HepG2 (cell line): Measurements from ENCODE around the gene TBCD. TPM values are rescaled to one million over a fixed set of nuclear protein-coding genes. Genes with fewer than 3 reads are reported as not detected.

ENCODE experiments used
- ATAC-seq: fragments of 200-7000 bp; cut with Tn5 transposase; 3 replicates; pipeline ENCODE4 v1.9.1; 2020; ENCODE audit warnings: mild to moderate bottlenecking, moderate library complexity
- BruUV-seq: library from RNA; stranded (reverse); fragments of 400-500 nt; replicated peaks from 2 replicates; lab custom pipeline; 2021; lab: Mats Ljungman, UMichigan
- CTCF ChIA-PET: fragments of 300-600 bp; formaldehyde crosslinking; extraction: SDS; loops from one replicate; lab custom pipeline; 2021; ENCODE audit warnings: low total read pairs, inconsistent platforms, low intra/inter-chr PET ratio; lab: Yijun Ruan, JAX
- POLR2A ChIA-PET: fragments of 350-600 bp; sonication (Branson Sonifier 250); formaldehyde crosslinking; loops from one replicate; lab custom pipeline; 2020; ENCODE audit warnings: antibody characterized with exemption, inconsistent platforms; lab: Yijun Ruan, JAX
- DNase-seq: peaks from one replicate; pipeline ENCODE4 v3.0.0-alpha.2; 2015; ENCODE audit warnings: low spot score
- FAIRE-seq: peaks from 3 replicates; lab custom pipeline; 2011; peaks lifted over from hg19 to GRCh38; lab: Jason Lieb, UNC
- H2AFZ ChIP-seq: one replicate; pipeline ENCODE4 v1.6.1; 2011; ENCODE audit warnings: low read length, inconsistent platforms
- H3K27ac ChIP-seq: fragments of 300-600 bp; 3 replicates; pipeline ENCODE4 v1.8.0; 2011; ENCODE audit warnings: mixed run types, mild to moderate bottlenecking, mixed read lengths, low read length, inconsistent platforms; ENCODE audit not compliant: insufficient read depth; ENCODE audit errors: extremely low read length
- H3K27me3 ChIP-seq, 2 experiments: fragments of 200-600 bp in 1 of 2; 2 replicates in 1 of 2; 3 replicates in 1 of 2; pipeline versions ENCODE4 v1.6.0 to v1.8.0; 2011; ENCODE audit warnings: low read length in 2 of 2, mild to moderate bottlenecking in 2 of 2, moderate library complexity in 2 of 2, inconsistent platforms in 1 of 2; ENCODE audit not compliant: insufficient read depth in 2 of 2, control insufficient read depth in 1 of 2
- H3K36me3 ChIP-seq, 2 experiments: fragments of 200-600 bp in 1 of 2; replicated peaks in 1 of 2; 2 replicates in 1 of 2; 3 replicates in 1 of 2; pipeline versions ENCODE4 v1.5.1 to v1.8.0; 2011; ENCODE audit warnings: low read length in 2 of 2, inconsistent platforms in 1 of 2; ENCODE audit not compliant: insufficient read depth in 2 of 2, control insufficient read depth in 1 of 2
- H3K4me1 ChIP-seq: 2 replicates; pipeline ENCODE4 v1.5.1; 2012; ENCODE audit warnings: low read length, inconsistent platforms; ENCODE audit not compliant: insufficient read depth
- H3K4me2 ChIP-seq: 2 replicates; pipeline ENCODE4 v1.6.0; 2011; ENCODE audit warnings: low read depth, low read length, inconsistent platforms
- H3K4me3 ChIP-seq, 3 experiments: fragments of 200-600 bp in 1 of 3; sonication (generic), shearing (Covaris generic) in 1 of 3; replicated peaks in 1 of 3; 2 replicates each; pipeline ENCODE4 v1.5.1; 2011 to 2016; ENCODE audit warnings: low read length in 3 of 3, inconsistent platforms in 2 of 3, low read depth in 2 of 3, mild to moderate bottlenecking in 2 of 3, control low read depth in 1 of 3, mixed read lengths in 1 of 3; ENCODE audit not compliant: insufficient read depth in 1 of 3
- H3K79me2 ChIP-seq: one replicate; pipeline ENCODE4 v1.6.1; 2011; ENCODE audit warnings: low read length, inconsistent platforms; ENCODE audit not compliant: insufficient read depth
- H3K9ac ChIP-seq: 2 replicates; pipeline ENCODE4 v1.6.0; 2011; ENCODE audit warnings: mild to moderate bottlenecking, low read depth, low read length, inconsistent platforms; ENCODE audit not compliant: insufficient read depth
- H3K9me3 ChIP-seq: 2 replicates; pipeline ENCODE4 v1.5.1; 2012; ENCODE audit warnings: mild to moderate bottlenecking, low read length
- H4K20me1 ChIP-seq: 2 replicates; pipeline ENCODE4 v1.6.0; 2011; ENCODE audit warnings: inconsistent platforms, mild to moderate bottlenecking, low read length, moderate library complexity; ENCODE audit not compliant: insufficient read depth
- GZF1 ChIP-seq: sonication (generic); formaldehyde crosslinking; IDR thresholded peaks from 2 replicates; pipeline ENCODE4 v1.5.1; 2020; ENCODE audit warnings: mild to moderate bottlenecking, missing genetic modification reagents
- HOXA9 ChIP-seq: sonication (generic); formaldehyde crosslinking; IDR thresholded peaks from 2 replicates; pipeline ENCODE4 v1.8.1; 2022; ENCODE audit warnings: missing genetic modification reagents, mild to moderate bottlenecking, moderate library complexity, borderline replicate concordance
- KLF13 ChIP-seq: sonication (generic); formaldehyde crosslinking; IDR thresholded peaks from 2 replicates; pipeline ENCODE4 v1.4.0; 2020; ENCODE audit warnings: mild to moderate bottlenecking, missing genetic modification reagents
- MED8 ChIP-seq: sonication (generic); formaldehyde crosslinking; IDR thresholded peaks from 2 replicates; pipeline ENCODE4 v1.8.1; 2023; ENCODE audit warnings: mild to moderate bottlenecking, missing genetic modification reagents; ENCODE audit not compliant: insufficient replicate concordance
- MXD3 ChIP-seq: IDR thresholded peaks from 2 replicates; pipeline ENCODE4 v1.6.1; 2016; ENCODE audit warnings: mild to moderate bottlenecking, missing biosample characterization, missing genetic modification reagents
- PRMT3 ChIP-seq: sonication (generic); formaldehyde crosslinking; IDR thresholded peaks from 2 replicates; pipeline ENCODE4 v1.8.1; 2022; ENCODE audit warnings: low read depth, mild to moderate bottlenecking, moderate library complexity, missing genetic modification reagents, borderline replicate concordance
- SP2 ChIP-seq: sonication (generic); formaldehyde crosslinking; IDR thresholded peaks from 2 replicates; pipeline ENCODE4 v1.5.1; 2020; ENCODE audit warnings: mild to moderate bottlenecking, missing genetic modification reagents
- TARDBP ChIP-seq: sonication (generic); formaldehyde crosslinking; IDR thresholded peaks from 2 replicates; pipeline ENCODE4 v1.8.0; 2022; ENCODE audit warnings: mild to moderate bottlenecking, missing genetic modification reagents
- ZFP91 ChIP-seq: sonication (generic); formaldehyde crosslinking; IDR thresholded peaks from 2 replicates; pipeline ENCODE4 v1.9.0; 2022; ENCODE audit warnings: missing genetic modification reagents, mild to moderate bottlenecking, borderline replicate concordance
- ZNF552 ChIP-seq: sonication (generic); formaldehyde crosslinking; IDR thresholded peaks from 2 replicates; pipeline ENCODE4 v1.9.0; 2022; ENCODE audit warnings: missing genetic modification reagents, mild to moderate bottlenecking, borderline replicate concordance
- ZNF570 ChIP-seq: sonication (generic); formaldehyde crosslinking; IDR thresholded peaks from 2 replicates; pipeline ENCODE4 v1.4.0; 2020; ENCODE audit warnings: mild to moderate bottlenecking, missing genetic modification reagents, borderline replicate concordance
- WGBS: methylation state at CpG from one replicate; pipeline ENCODE4 v1.1.6; 2017; ENCODE audit warnings: low lambda C conversion rate; 5-methylcytosine and 5-hydroxymethylcytosine counted together
- in situ Hi-C: cut with HindIII; loops from 2 replicates; pipeline ENCODE4 v1.10.0; 2017; ENCODE audit warnings: low pct_unique_long_range_greater_than_20kb; ENCODE audit not compliant: extremely low pct_ligation_motif_present
- intact Hi-C: fragments of 100-400 bp; cut with micrococcal nuclease; formaldehyde crosslinking; loops from one replicate; pipeline ENCODE4 v1.10.0; 2022; ENCODE audit not compliant: unreplicated experiment
- polyA plus RNA-seq, 8 experiments: library from polyadenylated mRNA; depleted of rRNA in 3 of 8; stranded (reverse) in 7 of 8; unstranded in 1 of 8; fragments of >200 nt; fragmentation: Illumina TruSeq in 4 of 8; extraction: Trizol in 4 of 8; gene quantifications; 2 replicates each; pipeline versions ENCODE4 v1.2.1 to v1.2.3, GENCODE V29; 2011 to 2016; ENCODE audit warnings: low read depth in 4 of 8, missing spikeins in 1 of 8, mixed read lengths in 1 of 8; ENCODE audit not compliant: insufficient read depth in 1 of 8
- total RNA-seq, 5 experiments: library from RNA; depleted of rRNA; stranded (reverse); fragments of >200 nt; fragmentation: Illumina TruSeq; extraction: Trizol; gene quantifications; 2 replicates each; pipeline ENCODE4 v1.2.3, GENCODE V29; 2016; ENCODE audit warnings: low read depth in 1 of 5
- TF ChIP-seq, protein P1 (sequence below), 2 experiments: fragments of 450-650 bp in 1 of 2; sonication (generic) in 1 of 2; formaldehyde crosslinking in 1 of 2; IDR thresholded peaks; 2 replicates each; pipeline versions ENCODE4 v1.6.1 to v1.8.0; 2016 to 2022; ENCODE audit warnings: antibody characterized with exemption in 1 of 2, mild to moderate bottlenecking in 1 of 2, missing genetic modification reagents in 1 of 2

TBCD gene
- total and polyA plus RNA-seq, 2 of the 13 experiments (the other 11 are each of a cell fraction or from before 2014, with no cell fraction given): 33.9 to 54.8 TPM

DNA sequence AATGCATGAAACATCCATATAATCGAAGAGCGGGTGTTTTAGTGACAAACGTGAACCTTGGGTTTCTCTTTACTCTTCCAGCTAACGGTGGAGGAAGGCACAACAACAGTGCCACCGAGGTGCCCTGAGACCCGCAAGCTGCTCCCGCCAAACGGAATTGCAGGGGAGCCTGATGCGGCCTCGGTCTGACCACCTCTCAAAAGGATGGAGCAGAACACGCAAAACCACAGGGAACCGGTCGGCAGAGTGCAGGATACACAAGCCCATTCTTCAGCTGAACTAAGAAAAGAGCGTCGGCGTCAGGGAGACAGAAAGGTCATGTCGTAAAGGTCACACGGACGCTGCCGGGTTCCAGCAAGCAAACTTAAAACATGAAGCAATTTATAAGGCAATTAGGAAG lies 197.5 kb downstream of the TBCD start:
- FAIRE-seq (no peak), ATAC-seq (no peak), DNase-seq (no peak)
- H3K27ac ChIP-seq: no peak overlapping the region
- H2AFZ ChIP-seq: no peak overlapping the region
- no peaks in the 10 kb centered on the region for H3K4me1 ChIP-seq
- no peak overlapping the region for H3K4me2 ChIP-seq
- CTCF ChIA-PET: no interaction called here
- H4K20me1 ChIP-seq: no peaks in the 10 kb centered on the region
- H3K9me3 ChIP-seq: peaks cover 17% of the 10 kb centered on the region
- intact Hi-C loops: no loop called here
- no TSS peak for BruUV-seq
- no peak overlapping the region for H3K9ac ChIP-seq
- POLR2A ChIA-PET: no interaction called here
- H3K36me3 ChIP-seq: peaks cover 6 to 27% of the 10 kb centered on the region in 2 experiments
- H3K79me2 ChIP-seq: no peaks in the 10 kb centered on the region
- H3K4me3 ChIP-seq: no peak overlapping the region
- no peaks in the 10 kb centered on the region for H3K27me3 ChIP-seq
- in situ Hi-C loops: no loop called here
- WGBS: 98% methylated on average over 20 of the region's 20 CpGs
- TF ChIP-seq GZF1 (CRISPR knock-in tag) (no peak), ZNF552 (CRISPR knock-in tag) (no peak), SP2 (CRISPR knock-in tag) (no peak), MED8 (CRISPR knock-in tag) (no peak), PRMT3 (no peak), KLF13 (no peak), ZNF570 (CRISPR knock-in tag) (no peak), TARDBP (CRISPR knock-in tag) (no peak), HOXA9 (no peak), MXD3 (CRISPR knock-in tag) (no peak), ZFP91 (no peak)
- TF ChIP-seq, protein P1, sequence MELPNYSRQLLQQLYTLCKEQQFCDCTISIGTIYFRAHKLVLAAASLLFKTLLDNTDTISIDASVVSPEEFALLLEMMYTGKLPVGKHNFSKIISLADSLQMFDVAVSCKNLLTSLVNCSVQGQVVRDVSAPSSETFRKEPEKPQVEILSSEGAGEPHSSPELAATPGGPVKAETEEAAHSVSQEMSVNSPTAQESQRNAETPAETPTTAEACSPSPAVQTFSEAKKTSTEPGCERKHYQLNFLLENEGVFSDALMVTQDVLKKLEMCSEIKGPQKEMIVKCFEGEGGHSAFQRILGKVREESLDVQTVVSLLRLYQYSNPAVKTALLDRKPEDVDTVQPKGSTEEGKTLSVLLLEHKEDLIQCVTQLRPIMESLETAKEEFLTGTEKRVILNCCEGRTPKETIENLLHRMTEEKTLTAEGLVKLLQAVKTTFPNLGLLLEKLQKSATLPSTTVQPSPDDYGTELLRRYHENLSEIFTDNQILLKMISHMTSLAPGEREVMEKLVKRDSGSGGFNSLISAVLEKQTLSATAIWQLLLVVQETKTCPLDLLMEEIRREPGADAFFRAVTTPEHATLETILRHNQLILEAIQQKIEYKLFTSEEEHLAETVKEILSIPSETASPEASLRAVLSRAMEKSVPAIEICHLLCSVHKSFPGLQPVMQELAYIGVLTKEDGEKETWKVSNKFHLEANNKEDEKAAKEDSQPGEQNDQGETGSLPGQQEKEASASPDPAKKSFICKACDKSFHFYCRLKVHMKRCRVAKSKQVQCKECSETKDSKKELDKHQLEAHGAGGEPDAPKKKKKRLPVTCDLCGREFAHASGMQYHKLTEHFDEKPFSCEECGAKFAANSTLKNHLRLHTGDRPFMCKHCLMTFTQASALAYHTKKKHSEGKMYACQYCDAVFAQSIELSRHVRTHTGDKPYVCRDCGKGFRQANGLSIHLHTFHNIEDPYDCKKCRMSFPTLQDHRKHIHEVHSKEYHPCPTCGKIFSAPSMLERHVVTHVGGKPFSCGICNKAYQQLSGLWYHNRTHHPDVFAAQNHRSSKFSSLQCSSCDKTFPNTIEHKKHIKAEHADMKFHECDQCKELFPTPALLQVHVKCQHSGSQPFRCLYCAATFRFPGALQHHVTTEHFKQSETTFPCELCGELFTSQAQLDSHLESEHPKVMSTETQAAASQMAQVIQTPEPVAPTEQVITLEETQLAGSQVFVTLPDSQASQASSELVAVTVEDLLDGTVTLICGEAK (IDR thresholded peaks at IDR 0.05): no peak
- TF ChIP-seq, protein P1 (CRISPR knock-in tag; IDR thresholded peaks at IDR 0.05): no peak
